ENCODE data around the gene PC.

DNA sequence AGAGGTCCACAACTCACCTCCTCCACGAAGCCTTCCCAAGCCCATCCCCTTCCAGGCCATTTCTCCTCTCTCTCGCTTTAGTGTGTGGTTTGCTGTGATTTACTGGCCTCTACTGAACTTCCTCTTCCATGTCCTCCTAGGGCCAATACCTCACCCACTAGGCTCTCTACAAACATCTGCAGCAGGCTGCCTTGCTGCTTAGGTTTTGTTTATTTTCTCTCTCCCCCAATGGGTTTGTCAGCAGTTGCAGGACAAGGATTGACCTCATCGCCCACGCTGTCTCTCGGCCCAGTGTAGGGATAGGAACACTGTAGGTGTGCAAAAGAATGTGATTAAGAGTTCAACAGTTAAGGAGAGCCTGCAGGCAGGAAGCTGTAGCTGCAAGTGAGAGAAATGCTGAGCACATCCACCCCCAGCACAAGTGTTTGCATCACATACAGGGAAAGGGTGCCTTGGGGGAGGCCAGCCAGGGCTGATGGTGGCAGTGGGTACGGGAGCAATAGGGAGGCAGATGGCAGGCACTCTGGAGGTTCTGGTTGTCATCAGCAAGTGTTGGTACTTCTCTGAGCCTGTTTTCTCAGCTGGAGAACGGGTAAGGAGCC is 1.4 kb downstream of the PC start:
- TF ChIP-seq POLR2A (IDR thresholded peaks at IDR 0.05), result no peak
- no peak for TF ChIP-seq CTCF (IDR thresholded peaks at IDR 0.05)
- TF ChIP-seq POLR2AphosphoS5 (IDR thresholded peaks at IDR 0.05), result no peak
- TF ChIP-seq EP300 (IDR thresholded peaks at IDR 0.05), result no peak

Data from sigmoid colon (tissue), 4 donors.